Nephron progenitor cell (in vitro differentiated cells): Measurements from ENCODE around the gene DSCAM.
A peak's percentile ranks its signal among the peaks of the same experiment; 100 is the strongest.

ENCODE experiments used
- DNase-seq: peaks from one replicate; pipeline ENCODE4 v3.0.0; 2021
- H3K27ac Mint-ChIP-seq: 2 replicates; pipeline ENCODE4 v1.8.0; 2021; ENCODE audit warnings: mild to moderate bottlenecking, moderate library complexity, mixed read lengths
- H3K27me3 Mint-ChIP-seq: 2 replicates; pipeline ENCODE4 v1.8.0; 2021; ENCODE audit warnings: mild to moderate bottlenecking, low read depth, mixed read lengths; ENCODE audit not compliant: poor library complexity
- H3K36me3 Mint-ChIP-seq: 2 replicates; pipeline ENCODE4 v1.8.0; 2021; ENCODE audit warnings: low read depth, mixed read lengths
- H3K4me1 Mint-ChIP-seq: 2 replicates; pipeline ENCODE4 v1.8.0; 2021; ENCODE audit warnings: mixed read lengths
- H3K4me3 Mint-ChIP-seq: 2 replicates; pipeline ENCODE4 v1.8.0; 2021; ENCODE audit warnings: mild to moderate bottlenecking, moderate library complexity, mixed read lengths
- H3K9me3 Mint-ChIP-seq: 2 replicates; pipeline ENCODE4 v1.8.0; 2021; ENCODE audit warnings: mild to moderate bottlenecking, moderate library complexity, mixed read lengths
- TF ChIP-seq, protein P1 (sequence below): fragments of 200-600 bp; sonication (generic); IDR thresholded peaks from 2 replicates; pipeline ENCODE4 v1.5.0; 2021; ENCODE audit warnings: antibody characterized with exemption

Gene DSCAM

DNA sequence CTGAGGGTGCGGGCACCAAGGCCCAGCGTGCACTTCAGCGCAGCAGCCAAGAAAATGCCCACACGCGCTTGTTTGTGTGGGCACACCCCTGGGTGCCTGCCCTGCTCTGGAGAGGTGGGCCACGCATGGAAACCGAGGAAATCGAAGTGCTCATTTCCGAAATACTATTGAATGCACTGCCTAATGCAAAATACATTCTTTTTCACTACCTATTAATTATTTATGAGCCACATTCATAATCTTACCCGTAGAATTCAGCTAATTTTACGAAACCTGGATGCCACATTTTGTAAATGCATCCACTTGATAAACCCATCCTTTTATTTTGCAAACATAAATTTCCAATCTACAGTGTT, 4.8 kb downstream of the DSCAM start:
- Mint-ChIP-seq H3K27ac (no peak overlapping the region), H3K27me3 (peaks cover 72% of the 10 kb centered on the region), H3K9me3 (no peaks in the 10 kb centered on the region), H3K36me3 (no peaks in the 10 kb centered on the region), H3K4me3 (peak overlapping the region; percentile 88), H3K4me1 (peaks cover 28% of the 10 kb centered on the region)
- DNase-seq = no peak
- TF ChIP-seq, protein P1, sequence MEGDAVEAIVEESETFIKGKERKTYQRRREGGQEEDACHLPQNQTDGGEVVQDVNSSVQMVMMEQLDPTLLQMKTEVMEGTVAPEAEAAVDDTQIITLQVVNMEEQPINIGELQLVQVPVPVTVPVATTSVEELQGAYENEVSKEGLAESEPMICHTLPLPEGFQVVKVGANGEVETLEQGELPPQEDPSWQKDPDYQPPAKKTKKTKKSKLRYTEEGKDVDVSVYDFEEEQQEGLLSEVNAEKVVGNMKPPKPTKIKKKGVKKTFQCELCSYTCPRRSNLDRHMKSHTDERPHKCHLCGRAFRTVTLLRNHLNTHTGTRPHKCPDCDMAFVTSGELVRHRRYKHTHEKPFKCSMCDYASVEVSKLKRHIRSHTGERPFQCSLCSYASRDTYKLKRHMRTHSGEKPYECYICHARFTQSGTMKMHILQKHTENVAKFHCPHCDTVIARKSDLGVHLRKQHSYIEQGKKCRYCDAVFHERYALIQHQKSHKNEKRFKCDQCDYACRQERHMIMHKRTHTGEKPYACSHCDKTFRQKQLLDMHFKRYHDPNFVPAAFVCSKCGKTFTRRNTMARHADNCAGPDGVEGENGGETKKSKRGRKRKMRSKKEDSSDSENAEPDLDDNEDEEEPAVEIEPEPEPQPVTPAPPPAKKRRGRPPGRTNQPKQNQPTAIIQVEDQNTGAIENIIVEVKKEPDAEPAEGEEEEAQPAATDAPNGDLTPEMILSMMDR = no peak

DNA sequence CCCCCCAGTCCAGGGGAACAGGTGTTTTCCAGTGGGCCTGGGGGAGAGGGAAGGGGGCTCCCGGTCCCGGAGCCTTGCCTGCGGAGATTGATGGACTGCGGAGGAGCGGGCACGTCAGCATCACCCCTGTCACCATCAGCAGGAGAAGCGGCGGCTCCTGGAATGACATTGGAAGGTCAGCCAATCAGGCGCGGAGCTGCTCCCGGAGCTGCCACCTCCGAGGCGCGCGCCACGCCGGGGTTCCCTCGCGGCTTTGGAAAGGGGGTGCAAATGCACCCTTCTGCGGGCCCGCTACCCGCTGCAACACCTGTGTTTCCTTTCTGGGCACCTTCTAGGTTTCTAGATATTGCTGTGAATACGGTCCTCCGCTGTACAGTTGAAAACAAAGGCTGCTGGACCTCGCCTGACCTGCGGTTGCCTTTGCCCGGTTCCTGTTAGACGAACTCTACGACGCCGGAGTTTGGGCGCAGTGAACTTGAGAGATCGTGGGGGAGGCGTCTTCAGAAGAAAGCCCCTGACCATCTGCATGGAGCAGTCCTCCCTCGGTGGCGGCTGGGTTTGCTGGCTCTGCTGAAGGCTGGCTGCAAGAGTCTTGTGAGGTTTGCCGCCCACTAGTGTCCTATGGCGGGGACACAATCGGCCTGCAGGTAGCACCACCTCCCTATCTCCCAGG, 5.3 kb downstream of the DSCAM start:
- H3K27me3 Mint-ChIP-seq = peaks cover 70% of the 10 kb centered on the region
- peak; percentile 77 for DNase-seq
- TF ChIP-seq, protein P1 = peak; percentile 62
- no peaks in the 10 kb centered on the region for H3K36me3 Mint-ChIP-seq
- H3K27ac Mint-ChIP-seq = no peak overlapping the region
- no peaks in the 10 kb centered on the region for H3K9me3 Mint-ChIP-seq
- peaks cover 28% of the 10 kb centered on the region for H3K4me1 Mint-ChIP-seq
- peak overlapping the region; percentile 88 for H3K4me3 Mint-ChIP-seq

DNA sequence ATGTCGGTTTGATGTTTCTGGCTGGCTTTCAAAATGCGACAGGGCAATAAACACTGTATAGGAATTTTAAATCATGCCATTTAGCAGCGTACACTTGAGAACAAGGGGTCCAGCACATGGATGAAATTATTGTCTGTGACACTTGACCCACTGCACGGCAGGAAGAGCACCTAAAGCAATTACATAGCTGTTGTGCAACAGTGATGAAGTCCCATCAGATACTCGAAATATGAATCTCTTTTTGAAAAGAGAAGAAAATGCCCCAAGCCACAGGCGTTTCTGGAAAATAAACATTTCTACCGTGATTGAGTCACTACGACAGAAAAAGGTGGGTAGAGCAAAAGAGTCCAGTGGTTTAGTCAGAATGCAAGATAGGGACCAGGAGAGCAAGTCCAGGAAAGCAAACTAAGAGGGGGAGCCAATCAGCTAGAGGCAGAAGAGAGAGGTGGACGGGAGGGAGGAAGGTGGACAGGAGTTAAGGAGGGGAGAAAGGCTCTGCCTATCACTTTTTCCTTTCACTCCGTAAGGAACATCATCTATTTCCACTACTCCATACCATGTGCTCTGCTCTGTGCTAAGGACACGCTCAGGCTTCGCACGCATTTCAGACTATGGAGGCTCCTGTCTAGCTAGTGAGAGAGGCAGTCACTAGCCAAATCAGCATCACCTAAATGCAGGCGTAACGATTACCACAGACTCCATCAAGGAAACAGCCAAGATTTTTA, 6.4 kb downstream of the DSCAM start:
- Mint-ChIP-seq H3K4me3 (peak overlapping the region; percentile 88), H3K36me3 (no peaks in the 10 kb centered on the region), H3K27me3 (peaks cover 65% of the 10 kb centered on the region), H3K9me3 (no peaks in the 10 kb centered on the region), H3K27ac (no peak overlapping the region), H3K4me1 (peaks cover 28% of the 10 kb centered on the region)
- TF ChIP-seq, protein P1 = no peak
- no peak for DNase-seq

DNA sequence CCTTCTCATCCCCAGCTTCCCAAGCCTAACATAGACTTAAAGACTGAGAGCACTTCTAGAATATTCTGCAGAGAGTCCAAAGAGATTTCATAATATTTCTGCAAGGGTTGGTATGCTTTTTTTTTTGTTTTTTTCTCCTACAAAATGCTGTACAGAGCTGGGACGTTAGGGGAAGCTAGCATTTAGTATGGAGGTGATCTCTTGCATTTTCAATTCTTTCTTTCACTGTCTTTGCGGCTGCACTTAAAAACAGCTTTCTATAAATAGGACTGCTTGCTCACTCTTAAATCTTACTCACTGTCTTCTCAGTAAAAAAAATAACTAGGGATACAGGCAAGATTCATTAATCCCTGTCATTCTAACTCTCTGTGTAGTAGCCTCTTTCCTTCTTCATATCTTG, 7.4 kb downstream of the DSCAM start:
- Mint-ChIP-seq H3K27me3 (peaks cover 58% of the 10 kb centered on the region), H3K36me3 (no peaks in the 10 kb centered on the region), H3K9me3 (no peaks in the 10 kb centered on the region), H3K4me3 (no peak overlapping the region), H3K27ac (no peak overlapping the region), H3K4me1 (peaks cover 28% of the 10 kb centered on the region)
- TF ChIP-seq, protein P1 = no peak
- DNase-seq = no peak

DNA sequence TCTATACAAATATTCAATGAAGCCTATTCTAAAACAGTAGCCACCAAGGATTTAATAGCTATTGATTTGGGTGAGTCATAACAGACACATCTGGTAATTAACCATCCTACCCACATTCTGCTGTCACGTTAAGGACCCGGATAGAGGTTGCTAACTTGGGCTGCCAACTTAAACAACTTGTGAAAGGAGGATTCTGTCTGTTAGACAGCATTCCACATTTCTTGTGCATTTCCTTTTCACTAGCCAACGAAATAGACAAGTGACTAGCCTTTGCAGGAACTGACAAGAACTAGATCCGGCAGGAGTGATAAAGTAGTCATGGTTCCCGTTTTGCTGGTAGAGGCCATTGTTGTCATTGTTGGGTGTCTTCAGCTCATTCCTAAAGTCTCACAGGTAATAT, 9.5 kb downstream of the DSCAM start:
- Mint-ChIP-seq H3K27ac (no peak overlapping the region), H3K4me3 (no peak overlapping the region), H3K36me3 (no peaks in the 10 kb centered on the region), H3K4me1 (peaks cover 35% of the 10 kb centered on the region), H3K9me3 (no peaks in the 10 kb centered on the region), H3K27me3 (peaks cover 45% of the 10 kb centered on the region)
- no peak for DNase-seq
- TF ChIP-seq, protein P1 = no peak
